ENCODE data around the gene MRPL16.
"Not testable (repeated sequence)": the region's sequence is repeated elsewhere in the genome, so short reads cannot be mapped to it uniquely, and the experiment has no call there.

Gene MRPL16

GRCh38 chr11:59839615-59840014 is 29.0 kb upstream of the MRPL16 start:
- Mint-ChIP-seq H3K9me3 (no peaks in the 10 kb centered on the region), H3K27ac (peak overlapping the region in 1 of 2 donors; percentile 64), H3K36me3 (ENCODE audit: insufficient read depth) (no peaks in the 10 kb centered on the region), H3K4me3 (no peak overlapping the region), H3K27me3 (peaks cover 15 to 43% of the 10 kb centered on the region in 2 donors), H3K4me1 (ENCODE audit: low read depth in 2 of 2) (no peaks in the 10 kb centered on the region)
- no peak for DNase-seq
- no peak for ATAC-seq (replicated peaks)

- Mint-ChIP-seq H3K27me3 (peaks cover 17 to 37% of the 10 kb centered on the region in 2 donors), H3K27ac (no peak overlapping the region), H3K9me3 (no peaks in the 10 kb centered on the region), H3K36me3 (ENCODE audit: insufficient read depth) (no peaks in the 10 kb centered on the region), H3K4me1 (ENCODE audit: low read depth in 2 of 2) (no peaks in the 10 kb centered on the region), H3K4me3 (no peak overlapping the region)
- DNase-seq (no peak), ATAC-seq (replicated peaks) (no peak)
Measured at GRCh38 chr11:59833602-59834001, 23.0 kb upstream of the MRPL16 start.

- no peak for DNase-seq
- ATAC-seq (replicated peaks) = no peak
- Mint-ChIP-seq H3K27me3 (peaks cover 18 to 29% of the 10 kb centered on the region in 2 donors), H3K4me3 (no peak overlapping the region), H3K9me3 (no peaks in the 10 kb centered on the region), H3K27ac (no peak overlapping the region), H3K36me3 (ENCODE audit: insufficient read depth) (no peaks in the 10 kb centered on the region), H3K4me1 (ENCODE audit: low read depth in 2 of 2) (no peaks in the 10 kb centered on the region)
Measured at GRCh38 chr11:59829358-59829757, 18.8 kb upstream of the MRPL16 start.

- Mint-ChIP-seq H3K4me1 (ENCODE audit: low read depth in 2 of 2) (peaks cover 1 to 6% of the 10 kb centered on the region in 2 donors), H3K36me3 (ENCODE audit: insufficient read depth) (no peaks in the 10 kb centered on the region), H3K27me3 (peaks cover 18 to 28% of the 10 kb centered on the region in 2 donors), H3K27ac (no peak overlapping the region), H3K4me3 (no peak overlapping the region), H3K9me3 (no peaks in the 10 kb centered on the region)
- peak; percentile 81 for ATAC-seq (replicated peaks)
- peak in 1 of 3 experiments; percentile 20 for DNase-seq
Measured at GRCh38 chr11:59822989-59823566, 12.5 kb upstream of the MRPL16 start.

- no peak for ATAC-seq (replicated peaks)
- no peaks in the 10 kb centered on the region for H3K36me3 Mint-ChIP-seq (ENCODE audit: insufficient read depth)
- peaks cover 1 to 11% of the 10 kb centered on the region in 2 donors for H3K4me1 Mint-ChIP-seq (ENCODE audit: low read depth in 2 of 2)
- no peak overlapping the region for H3K4me3 Mint-ChIP-seq
- peaks cover 7% of the 10 kb centered on the region in 2 donors for H3K27me3 Mint-ChIP-seq
- DNase-seq = no peak
- H3K9me3 Mint-ChIP-seq = no peaks in the 10 kb centered on the region
- H3K27ac Mint-ChIP-seq = no peak overlapping the region
Measured at GRCh38 chr11:59818572-59818971, 8.0 kb upstream of the MRPL16 start.

- not testable (repeated sequence) for H3K27ac Mint-ChIP-seq; H3K9me3 Mint-ChIP-seq; H3K4me3 Mint-ChIP-seq; ATAC-seq (replicated peaks); DNase-seq; H3K36me3 Mint-ChIP-seq (ENCODE audit: insufficient read depth); H3K27me3 Mint-ChIP-seq; H3K4me1 Mint-ChIP-seq (ENCODE audit: low read depth in 2 of 2)
Measured at GRCh38 chr11:59816434-59816833, 5.9 kb upstream of the MRPL16 start.

GRCh38 chr11:59815754-59816153 is 5.2 kb upstream of the MRPL16 start:
- DNase-seq (no peak), ATAC-seq (replicated peaks) (no peak)
- peaks cover 0 to 7% of the 10 kb centered on the region in 2 donors for H3K27me3 Mint-ChIP-seq
- H3K9me3 Mint-ChIP-seq = no peaks in the 10 kb centered on the region
- H3K4me3 Mint-ChIP-seq = no peak overlapping the region
- H3K36me3 Mint-ChIP-seq (ENCODE audit: insufficient read depth) = no peaks in the 10 kb centered on the region
- no peak overlapping the region for H3K27ac Mint-ChIP-seq
- H3K4me1 Mint-ChIP-seq (ENCODE audit: low read depth in 2 of 2) = peaks cover 6 to 11% of the 10 kb centered on the region in 2 donors

- H3K36me3 Mint-ChIP-seq (ENCODE audit: insufficient read depth) = no peaks in the 10 kb centered on the region
- H3K9me3 Mint-ChIP-seq = no peaks in the 10 kb centered on the region
- peaks cover 0 to 4% of the 10 kb centered on the region in 2 donors for H3K27me3 Mint-ChIP-seq
- H3K4me3 Mint-ChIP-seq = peak overlapping the region; percentile 30 to 32
- peak overlapping the region; percentile 8 to 33 for H3K27ac Mint-ChIP-seq
- H3K4me1 Mint-ChIP-seq (ENCODE audit: low read depth in 2 of 2) = peaks cover 16 to 23% of the 10 kb centered on the region in 2 donors
- DNase-seq (no peak), ATAC-seq (replicated peaks) (no peak)
Measured at GRCh38 chr11:59814021-59814420, 3.4 kb upstream of the MRPL16 start.

- DNase-seq = no peak
- no peak for ATAC-seq (replicated peaks)
- Mint-ChIP-seq H3K27me3 (no peaks in the 10 kb centered on the region), H3K4me1 (ENCODE audit: low read depth in 2 of 2) (peaks cover 16 to 27% of the 10 kb centered on the region in 2 donors), H3K36me3 (ENCODE audit: insufficient read depth) (no peaks in the 10 kb centered on the region), H3K9me3 (no peaks in the 10 kb centered on the region), H3K27ac (peak overlapping the region in 1 of 2 donors; percentile 33), H3K4me3 (peak overlapping the region in 1 of 2 donors; percentile 32)
Measured at GRCh38 chr11:59813364-59813763, 2.8 kb upstream of the MRPL16 start.

GRCh38 chr11:59812220-59812619 is 1.6 kb upstream of the MRPL16 start:
- Mint-ChIP-seq H3K36me3 (ENCODE audit: insufficient read depth) (peaks cover 8% of the 10 kb centered on the region), H3K4me3 (no peak overlapping the region), H3K27me3 (no peaks in the 10 kb centered on the region), H3K27ac (no peak overlapping the region), H3K4me1 (ENCODE audit: low read depth in 2 of 2) (peaks cover 16 to 30% of the 10 kb centered on the region in 2 donors), H3K9me3 (no peaks in the 10 kb centered on the region)
- DNase-seq = no peak
- ATAC-seq (replicated peaks) = no peak

- no peak for ATAC-seq (replicated peaks)
Measured at GRCh38 chr11:59810911-59811259, 307 bp upstream of the MRPL16 start.

GRCh38 chr11:59807047-59807610 is 3.4 kb downstream of the MRPL16 start:
- DNase-seq (no peak), ATAC-seq (replicated peaks) (no peak)
- no peaks in the 10 kb centered on the region for H3K27me3 Mint-ChIP-seq
- peaks cover 16 to 25% of the 10 kb centered on the region in 2 donors for H3K4me1 Mint-ChIP-seq (ENCODE audit: low read depth in 2 of 2)
- peak overlapping the region in 1 of 2 donors; percentile 53 for H3K27ac Mint-ChIP-seq
- no peaks in the 10 kb centered on the region for H3K9me3 Mint-ChIP-seq
- peaks cover 21% of the 10 kb centered on the region for H3K36me3 Mint-ChIP-seq (ENCODE audit: insufficient read depth)
- no peak overlapping the region for H3K4me3 Mint-ChIP-seq

More at GRCh38 chr11:59810911-59811259, 307 bp upstream of the MRPL16 start:
- H3K27me3 Mint-ChIP-seq = no peaks in the 10 kb centered on the region
- peak overlapping the region; percentile 90 to 91 for H3K27ac Mint-ChIP-seq
- peaks cover 16 to 30% of the 10 kb centered on the region in 2 donors for H3K4me1 Mint-ChIP-seq (ENCODE audit: low read depth in 2 of 2)
- no peak for DNase-seq
- H3K36me3 Mint-ChIP-seq (ENCODE audit: insufficient read depth) = peaks cover 17% of the 10 kb centered on the region
- peak overlapping the region; percentile 91 to 95 for H3K4me3 Mint-ChIP-seq
- H3K9me3 Mint-ChIP-seq = no peaks in the 10 kb centered on the region

- no peak for DNase-seq
- Mint-ChIP-seq H3K9me3 (no peaks in the 10 kb centered on the region), H3K27me3 (no peaks in the 10 kb centered on the region), H3K36me3 (ENCODE audit: insufficient read depth) (peaks cover 21% of the 10 kb centered on the region), H3K4me1 (ENCODE audit: low read depth in 2 of 2) (peaks cover 0 to 7% of the 10 kb centered on the region in 2 donors), H3K4me3 (no peak overlapping the region), H3K27ac (no peak overlapping the region)
- no peak for ATAC-seq (replicated peaks)
Measured at GRCh38 chr11:59804061-59804460, 6.5 kb downstream of the MRPL16 start.

- no peak overlapping the region for H3K4me3 Mint-ChIP-seq
- H3K27ac Mint-ChIP-seq = no peak overlapping the region
- ATAC-seq (replicated peaks) = peak; percentile 76
- H3K9me3 Mint-ChIP-seq = no peaks in the 10 kb centered on the region
- DNase-seq = peak; percentile 45 to 60 (median 54)
- H3K4me1 Mint-ChIP-seq (ENCODE audit: low read depth in 2 of 2) = no peaks in the 10 kb centered on the region
- peaks cover 25% of the 10 kb centered on the region for H3K36me3 Mint-ChIP-seq (ENCODE audit: insufficient read depth)
- H3K27me3 Mint-ChIP-seq = no peaks in the 10 kb centered on the region
Measured at GRCh38 chr11:59802639-59803176, 7.9 kb downstream of the MRPL16 start.

All from effector memory CD8-positive, alpha-beta T cell (primary cell).